ENCODE results near the gene NUDT8.
A peak's percentile ranks its signal among the peaks of the same experiment; 100 is the strongest.
"Not testable (repeated sequence)": the region's sequence is repeated elsewhere in the genome, so short reads cannot be mapped to it uniquely, and the experiment has no call there.

Gene NUDT8

GRCh38 chr11:67627441-67627811, 2.3 kb downstream of the NUDT8 start:
- no peak for DNase-seq

- DNase-seq: no peak
Observed at GRCh38 chr11:67626970-67627369, 2.8 kb downstream of the NUDT8 start.

GRCh38 chr11:67626131-67626833, 3.5 kb downstream of the NUDT8 start:
- DNase-seq: not testable (repeated sequence)

- DNase-seq: not testable (repeated sequence)
Observed at GRCh38 chr11:67623795-67624194, 5.9 kb downstream of the NUDT8 start.

- not testable (repeated sequence) for DNase-seq
Observed at GRCh38 chr11:67622905-67623304, 6.8 kb downstream of the NUDT8 start.

- not testable (repeated sequence) for DNase-seq
Observed at GRCh38 chr11:67621928-67622327, 7.8 kb downstream of the NUDT8 start.

GRCh38 chr11:67620621-67621020, 9.1 kb downstream of the NUDT8 start:
- DNase-seq: not testable (repeated sequence)

- not testable (repeated sequence) for DNase-seq
Observed at GRCh38 chr11:67619683-67620618, 9.8 kb downstream of the NUDT8 start.

- DNase-seq: not testable (repeated sequence)
Observed at GRCh38 chr11:67618901-67619659, 10.7 kb downstream of the NUDT8 start.

GRCh38 chr11:67617243-67617953, 12.3 kb downstream of the NUDT8 start:
- DNase-seq: no peak

GRCh38 chr11:67616431-67617242, 13.1 kb downstream of the NUDT8 start:
- DNase-seq: no peak

- peak; percentile 36 for DNase-seq
Observed at GRCh38 chr11:67615728-67616430, 13.9 kb downstream of the NUDT8 start.

- peak; percentile 60 for DNase-seq
Observed at GRCh38 chr11:67614730-67615714, 14.7 kb downstream of the NUDT8 start.

GRCh38 chr11:67613960-67614715, 15.6 kb downstream of the NUDT8 start:
- peak; percentile 90 for DNase-seq

GRCh38 chr11:67613313-67613959, 16.3 kb downstream of the NUDT8 start:
- DNase-seq: no peak

- DNase-seq: no peak
Observed at GRCh38 chr11:67612751-67613150, 17.0 kb downstream of the NUDT8 start.

GRCh38 chr11:67611704-67612587, 17.8 kb downstream of the NUDT8 start:
- no peak for DNase-seq
